Glomerular endothelial cell (primary cell): ENCODE results near the gene SCN3B. TPM values are rescaled to one million over a fixed set of nuclear protein-coding genes. Genes with fewer than 3 reads are reported as not detected.
"Not testable (repeated sequence)": the region's sequence is repeated elsewhere in the genome, so short reads cannot be mapped to it uniquely, and the experiment has no call there.

ENCODE experiments used
- DNase-seq: peaks from one replicate; pipeline ENCODE4 v3.0.0-alpha.2; 2011; ENCODE audit warnings: low read depth, low spot score; ENCODE audit errors: extremely low read depth
- total RNA-seq: library from RNA; depleted of rRNA; stranded (reverse); fragments of >200 nt; gene quantifications from 2 replicates; pipeline ENCODE4 v1.2.3, GENCODE V29; 2015

Gene SCN3B
- total RNA-seq, 1 donor from 2014 or later, result 5.8 TPM

DNA sequence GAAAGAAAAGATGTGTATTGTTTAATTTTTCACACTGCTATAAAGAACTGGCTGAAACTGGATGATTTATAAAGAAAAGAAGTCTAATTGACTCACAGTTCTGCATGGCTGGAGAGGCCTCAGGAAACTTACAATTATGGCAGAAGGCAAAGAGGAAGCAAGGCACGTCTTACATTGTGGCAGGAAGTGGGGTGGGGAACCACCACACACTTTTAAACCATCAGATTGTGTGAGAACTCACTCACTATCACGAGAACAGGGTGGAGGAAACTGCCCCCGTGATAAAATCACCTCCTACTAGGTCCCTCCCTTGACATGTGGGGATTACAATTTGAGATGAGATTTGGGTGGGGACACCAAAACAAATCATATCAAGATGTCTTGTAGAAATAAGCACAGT is 5.5 kb upstream of the SCN3B start:
- not testable (repeated sequence) for DNase-seq

- DNase-seq, result no peak
Measured at GRCh38 chr11:123659311-123659710, 4.9 kb upstream of the SCN3B start.

GRCh38 chr11:123653827-123654565 is 428 bp downstream of the SCN3B start:
- DNase-seq, result no peak

- no peak for DNase-seq
Measured at GRCh38 chr11:123653483-123653826, 969 bp downstream of the SCN3B start.

- DNase-seq, result no peak
Measured at GRCh38 chr11:123652599-123652998, 1.8 kb downstream of the SCN3B start.

- no peak for DNase-seq
Measured at GRCh38 chr11:123650901-123651300, 3.5 kb downstream of the SCN3B start.

DNA sequence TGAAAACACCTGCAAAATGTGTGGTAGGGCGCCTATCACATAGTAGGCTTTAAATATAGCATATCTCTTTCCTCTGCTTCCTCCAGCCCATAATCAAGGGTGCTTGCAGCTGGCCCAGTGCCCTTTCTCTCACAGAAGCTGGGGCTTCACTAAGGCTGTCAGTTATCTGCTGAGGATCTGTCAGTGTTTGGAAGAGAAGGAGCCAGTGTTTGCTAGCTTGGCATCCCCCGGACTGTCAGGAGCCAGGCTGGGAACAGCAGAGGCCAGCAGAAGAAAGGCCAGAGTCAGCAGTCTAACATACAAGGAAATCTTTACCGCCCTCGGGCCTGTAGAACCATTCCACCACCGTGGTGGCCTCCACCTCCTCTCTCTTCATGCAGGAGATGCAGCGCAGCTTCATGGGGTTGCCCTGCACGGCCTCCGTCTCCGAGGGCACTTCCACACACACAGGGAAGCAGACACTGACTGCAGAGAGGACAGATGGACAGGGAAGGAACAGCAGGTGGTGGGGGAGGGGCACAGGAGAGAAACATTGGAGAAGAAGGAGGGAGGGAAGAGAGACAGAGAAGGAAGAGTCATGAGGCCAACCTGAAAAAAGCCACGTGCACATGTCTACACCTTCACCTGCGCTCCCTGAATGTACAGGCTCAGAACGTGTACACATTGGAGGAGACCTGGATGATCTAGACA is 9.0 kb downstream of the SCN3B start:
- DNase-seq, result no peak

DNA sequence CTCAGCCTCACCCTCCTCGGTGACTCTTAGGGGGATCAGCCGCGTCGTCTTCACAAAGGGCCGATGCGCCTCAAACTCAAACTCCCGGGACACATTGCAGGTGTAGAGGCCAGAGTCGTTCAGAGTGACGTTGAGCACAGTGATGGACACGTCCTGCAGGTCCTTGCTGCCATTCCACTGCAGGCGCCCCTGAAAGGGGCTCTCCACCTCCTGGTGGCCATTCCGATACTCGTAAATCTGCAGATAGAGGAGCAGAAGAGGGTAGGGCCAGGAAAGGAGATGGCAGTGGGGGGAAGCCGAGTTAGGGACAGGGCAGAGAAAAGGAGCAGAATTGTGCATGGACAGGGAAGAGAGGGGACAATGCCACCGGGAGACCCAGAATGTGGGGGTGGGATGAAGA is 12.0 kb downstream of the SCN3B start:
- DNase-seq, result no peak

GRCh38 chr11:123641495-123641840 is 13.0 kb downstream of the SCN3B start:
- DNase-seq, result no peak

GRCh38 chr11:123640677-123641494 is 13.5 kb downstream of the SCN3B start:
- DNase-seq, result no peak

- no peak for DNase-seq
Measured at GRCh38 chr11:123640029-123640428, 14.4 kb downstream of the SCN3B start.

DNA sequence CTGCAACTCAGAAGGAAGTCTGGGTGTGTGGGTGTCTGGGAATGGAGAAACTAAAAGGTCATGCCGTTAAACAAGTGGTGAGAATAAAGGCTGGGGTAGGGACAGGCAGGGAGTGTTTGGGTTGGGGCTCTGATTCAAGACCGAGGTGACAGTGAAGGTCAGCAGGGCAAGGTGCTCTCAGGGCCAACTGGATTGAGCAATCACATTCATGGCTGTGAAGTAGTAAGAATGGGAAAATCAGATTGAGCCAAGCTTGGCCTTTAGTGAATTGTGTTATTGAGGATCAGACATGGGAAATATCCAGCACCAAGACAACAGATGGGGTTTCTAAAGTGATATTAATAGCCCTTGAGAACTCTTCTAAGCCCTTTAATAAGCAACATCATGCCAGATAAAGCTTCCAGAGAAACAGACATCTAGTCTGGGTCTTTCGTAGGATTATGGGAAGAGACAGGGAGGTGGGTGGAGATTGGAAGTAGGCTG is 24.3 kb downstream of the SCN3B start:
- no peak for DNase-seq

DNA sequence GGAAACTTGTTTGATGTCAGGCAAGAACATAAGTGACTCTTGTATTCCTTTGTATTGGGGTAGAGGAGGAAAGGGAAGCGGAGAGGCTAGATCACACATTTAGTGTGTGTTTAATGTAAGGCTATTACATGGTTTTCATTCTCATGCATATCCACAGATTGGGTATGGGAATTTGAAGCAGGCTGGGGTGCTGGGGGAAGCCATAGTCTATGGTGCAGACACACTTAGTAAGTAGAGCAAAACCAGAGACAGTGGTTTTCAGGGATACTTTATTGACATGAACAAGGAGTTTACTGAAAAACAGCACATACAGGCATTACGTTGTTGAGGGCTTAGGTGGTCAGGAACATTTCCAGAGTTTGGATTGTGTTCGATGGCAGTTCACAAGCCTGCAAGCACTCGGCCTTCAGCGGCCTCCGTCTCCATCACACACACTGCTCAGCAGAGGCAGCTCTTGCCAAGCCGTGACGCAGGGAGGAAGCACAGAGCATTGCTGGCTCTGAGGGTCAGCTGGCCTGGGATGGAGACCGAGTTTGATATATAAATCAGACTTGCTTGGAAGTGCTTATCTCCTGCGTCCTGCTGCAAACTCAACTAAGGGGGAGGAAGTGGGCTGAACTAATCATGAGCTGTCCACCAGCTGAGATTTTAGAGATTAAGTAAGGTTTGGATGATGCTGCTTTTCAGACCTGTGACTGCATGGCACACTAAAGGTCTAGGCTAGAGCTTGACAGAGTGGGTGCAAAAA is 25.3 kb downstream of the SCN3B start:
- DNase-seq, result peak; percentile 51

DNA sequence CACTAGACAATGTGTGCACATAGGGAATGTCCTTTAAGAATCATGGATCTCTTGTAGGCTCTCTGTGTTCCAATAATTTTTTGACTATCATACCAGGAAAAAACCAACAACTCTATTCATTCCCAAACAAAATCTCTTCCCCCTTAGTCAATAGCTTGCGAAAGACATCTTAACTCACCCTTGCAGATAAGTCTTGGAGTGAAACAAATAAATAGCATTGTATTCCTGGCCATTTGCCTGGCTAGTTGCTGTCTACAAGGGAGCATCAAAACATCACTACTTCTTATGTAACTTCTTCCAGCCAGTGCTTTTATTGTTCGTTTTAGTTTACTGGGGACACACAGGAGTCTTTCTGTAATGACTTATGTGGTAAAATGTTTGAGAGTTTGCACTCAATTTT is 29.4 kb downstream of the SCN3B start:
- DNase-seq, result no peak

GRCh38 chr11:123622576-123622975 is 31.8 kb downstream of the SCN3B start:
- DNase-seq, result no peak

- DNase-seq, result no peak
Measured at GRCh38 chr11:123616505-123617198, 37.8 kb downstream of the SCN3B start.

GRCh38 chr11:123611698-123612097 is 42.7 kb downstream of the SCN3B start:
- DNase-seq, result no peak

DNA sequence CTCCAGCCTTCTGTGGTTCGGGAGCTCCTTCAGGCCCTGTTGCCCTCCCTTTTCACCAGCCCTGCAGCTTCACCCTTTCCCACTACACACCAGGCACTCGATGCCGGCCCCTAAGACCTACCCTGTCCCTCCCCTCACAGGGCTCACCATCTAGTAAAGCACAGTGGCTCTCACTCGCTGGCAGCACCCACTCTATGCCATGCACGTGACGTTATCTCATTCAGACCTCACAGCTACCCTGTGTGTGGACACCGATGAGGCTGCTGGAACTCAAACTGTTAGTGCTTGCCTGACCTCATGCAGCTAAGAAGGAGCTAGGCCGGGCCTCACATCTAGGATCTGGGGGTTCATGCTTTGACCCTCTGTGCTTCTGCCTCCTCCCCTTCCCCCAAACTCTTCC is 45.5 kb downstream of the SCN3B start:
- no peak for DNase-seq

DNA sequence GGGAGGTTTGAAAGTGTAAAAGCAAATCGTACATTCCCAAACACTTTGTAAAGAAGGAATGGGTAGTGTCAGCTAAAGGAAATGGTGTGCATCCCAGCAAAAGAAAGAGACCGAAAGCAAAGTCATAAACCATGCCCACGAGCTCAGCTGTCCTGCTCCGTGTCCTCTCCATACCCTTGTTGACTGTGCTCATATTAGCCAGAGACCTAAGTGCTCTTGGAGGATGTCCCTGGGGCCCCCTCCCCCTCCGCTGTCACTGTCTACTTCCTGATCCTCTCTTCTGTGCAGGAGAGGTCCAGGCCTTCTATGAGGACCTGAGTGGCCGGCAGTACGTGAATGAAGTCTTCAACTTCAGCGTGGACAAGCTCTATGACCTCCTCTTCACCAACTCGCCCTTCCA is 46.1 kb downstream of the SCN3B start:
- no peak for DNase-seq

DNA sequence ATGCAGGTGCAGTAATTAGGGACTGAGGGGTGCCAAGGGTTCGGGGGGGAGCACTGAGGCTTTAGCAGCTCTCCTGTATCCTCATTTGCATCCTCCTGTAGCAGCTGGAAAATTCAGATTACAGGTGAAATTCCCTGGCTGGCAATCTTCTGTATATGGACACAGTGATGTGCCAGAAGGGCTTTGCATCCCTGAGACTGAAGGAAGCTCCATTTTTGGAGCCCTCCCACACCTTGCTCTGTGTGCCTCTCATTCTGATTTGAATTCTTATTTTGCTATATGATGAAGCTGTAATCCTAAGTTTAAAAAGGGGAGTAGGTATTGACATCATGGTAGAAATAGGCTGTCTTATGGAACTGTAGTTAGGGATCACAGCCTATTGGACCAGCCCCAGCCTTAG is 46.6 kb downstream of the SCN3B start:
- no peak for DNase-seq
